ENCODE results near the gene TUBGCP6.

Gene TUBGCP6

DNA sequence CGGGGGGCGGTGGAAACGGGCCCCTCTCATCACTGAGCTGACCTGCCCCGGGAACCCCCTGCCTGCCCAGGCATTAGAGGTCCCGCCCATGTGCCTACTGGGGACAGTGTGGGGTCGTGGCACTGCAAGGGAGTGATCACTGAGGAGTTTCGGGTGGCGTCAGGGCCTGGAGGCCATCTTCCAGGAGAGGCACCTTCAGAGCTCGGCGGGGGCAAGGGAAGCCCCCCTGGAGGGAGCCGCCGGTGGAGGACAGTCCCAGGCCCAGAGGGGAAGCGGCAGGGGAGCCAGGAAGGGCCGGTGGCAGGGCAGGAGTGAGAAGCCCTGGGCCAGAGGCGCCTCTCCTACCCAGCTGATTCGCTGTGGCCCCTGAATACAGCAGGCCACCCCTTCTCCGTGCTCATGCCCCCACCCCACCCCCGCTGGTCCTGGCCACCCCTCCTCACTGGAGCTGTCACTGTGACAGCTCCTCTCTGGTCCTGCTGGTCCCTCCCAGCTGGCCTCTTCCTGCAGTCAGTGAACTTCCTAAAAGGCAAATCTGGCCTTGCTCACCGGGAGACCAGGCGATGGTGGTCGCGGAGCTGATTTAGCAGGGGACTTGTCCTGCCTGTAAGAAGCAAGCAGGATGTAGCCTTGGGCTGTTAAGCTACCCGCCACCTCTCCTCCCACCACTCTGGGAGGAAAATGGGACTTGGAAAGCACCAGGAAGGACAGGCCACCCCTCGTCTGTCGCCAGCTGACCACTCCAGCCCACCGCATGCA is 27.4 kb upstream of the TUBGCP6 start:
- ATAC-seq, result peak; percentile 2; the same call in 2 of the 3 replicates
- TF ChIP-seq RARB (CRISPR knock-in tag; IDR thresholded peaks at IDR 0.05), result no peak
- TF ChIP-seq, protein P1, sequence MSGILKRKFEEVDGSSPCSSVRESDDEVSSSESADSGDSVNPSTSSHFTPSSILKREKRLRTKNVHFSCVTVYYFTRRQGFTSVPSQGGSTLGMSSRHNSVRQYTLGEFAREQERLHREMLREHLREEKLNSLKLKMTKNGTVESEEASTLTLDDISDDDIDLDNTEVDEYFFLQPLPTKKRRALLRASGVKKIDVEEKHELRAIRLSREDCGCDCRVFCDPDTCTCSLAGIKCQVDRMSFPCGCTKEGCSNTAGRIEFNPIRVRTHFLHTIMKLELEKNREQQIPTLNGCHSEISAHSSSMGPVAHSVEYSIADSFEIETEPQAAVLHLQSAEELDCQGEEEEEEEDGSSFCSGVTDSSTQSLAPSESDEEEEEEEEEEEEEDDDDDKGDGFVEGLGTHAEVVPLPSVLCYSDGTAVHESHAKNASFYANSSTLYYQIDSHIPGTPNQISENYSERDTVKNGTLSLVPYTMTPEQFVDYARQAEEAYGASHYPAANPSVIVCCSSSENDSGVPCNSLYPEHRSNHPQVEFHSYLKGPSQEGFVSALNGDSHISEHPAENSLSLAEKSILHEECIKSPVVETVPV (CRISPR knock-in tag; IDR thresholded peaks at IDR 0.05), result no peak
- no peak for TF ChIP-seq ESRRG (CRISPR knock-in tag; IDR thresholded peaks at IDR 0.05)

DNA sequence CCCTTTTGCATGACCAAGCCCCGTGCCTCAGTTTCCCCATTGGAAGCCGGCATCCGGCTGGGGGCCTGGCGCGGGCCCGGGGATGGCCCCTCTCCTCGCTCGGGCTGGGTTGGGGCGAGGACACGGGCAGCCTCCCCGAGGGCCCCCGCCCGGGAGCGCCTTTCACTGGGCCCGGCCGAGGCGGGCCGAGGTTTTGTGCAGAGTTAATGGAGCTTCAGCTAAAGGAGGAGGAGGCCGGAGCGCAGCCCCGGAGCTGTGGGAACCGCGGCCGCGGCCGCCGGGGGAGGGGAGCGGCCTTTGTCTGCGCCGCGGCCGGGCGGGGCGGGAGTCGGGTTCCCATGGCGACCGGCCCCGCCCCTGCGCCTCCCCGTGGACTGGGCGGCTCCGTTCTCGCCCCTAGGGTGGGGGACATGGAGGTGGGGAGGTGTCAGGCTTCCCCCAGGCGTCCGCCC is 26.7 kb upstream of the TUBGCP6 start:
- ATAC-seq, result peak; percentile 51
- no peak for TF ChIP-seq ZC3H10 (CRISPR knock-in tag; IDR thresholded peaks at IDR 0.05)
- TF ChIP-seq, protein P2, sequence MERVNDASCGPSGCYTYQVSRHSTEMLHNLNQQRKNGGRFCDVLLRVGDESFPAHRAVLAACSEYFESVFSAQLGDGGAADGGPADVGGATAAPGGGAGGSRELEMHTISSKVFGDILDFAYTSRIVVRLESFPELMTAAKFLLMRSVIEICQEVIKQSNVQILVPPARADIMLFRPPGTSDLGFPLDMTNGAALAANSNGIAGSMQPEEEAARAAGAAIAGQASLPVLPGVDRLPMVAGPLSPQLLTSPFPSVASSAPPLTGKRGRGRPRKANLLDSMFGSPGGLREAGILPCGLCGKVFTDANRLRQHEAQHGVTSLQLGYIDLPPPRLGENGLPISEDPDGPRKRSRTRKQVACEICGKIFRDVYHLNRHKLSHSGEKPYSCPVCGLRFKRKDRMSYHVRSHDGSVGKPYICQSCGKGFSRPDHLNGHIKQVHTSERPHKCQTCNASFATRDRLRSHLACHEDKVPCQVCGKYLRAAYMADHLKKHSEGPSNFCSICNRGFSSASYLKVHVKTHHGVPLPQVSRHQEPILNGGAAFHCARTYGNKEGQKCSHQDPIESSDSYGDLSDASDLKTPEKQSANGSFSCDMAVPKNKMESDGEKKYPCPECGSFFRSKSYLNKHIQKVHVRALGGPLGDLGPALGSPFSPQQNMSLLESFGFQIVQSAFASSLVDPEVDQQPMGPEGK (CRISPR knock-in tag; IDR thresholded peaks at IDR 0.05; ENCODE audit: borderline replicate concordance), result no peak
- TF ChIP-seq ZFP30 (CRISPR knock-in tag; IDR thresholded peaks at IDR 0.05), result no peak
- TF ChIP-seq, protein P3, sequence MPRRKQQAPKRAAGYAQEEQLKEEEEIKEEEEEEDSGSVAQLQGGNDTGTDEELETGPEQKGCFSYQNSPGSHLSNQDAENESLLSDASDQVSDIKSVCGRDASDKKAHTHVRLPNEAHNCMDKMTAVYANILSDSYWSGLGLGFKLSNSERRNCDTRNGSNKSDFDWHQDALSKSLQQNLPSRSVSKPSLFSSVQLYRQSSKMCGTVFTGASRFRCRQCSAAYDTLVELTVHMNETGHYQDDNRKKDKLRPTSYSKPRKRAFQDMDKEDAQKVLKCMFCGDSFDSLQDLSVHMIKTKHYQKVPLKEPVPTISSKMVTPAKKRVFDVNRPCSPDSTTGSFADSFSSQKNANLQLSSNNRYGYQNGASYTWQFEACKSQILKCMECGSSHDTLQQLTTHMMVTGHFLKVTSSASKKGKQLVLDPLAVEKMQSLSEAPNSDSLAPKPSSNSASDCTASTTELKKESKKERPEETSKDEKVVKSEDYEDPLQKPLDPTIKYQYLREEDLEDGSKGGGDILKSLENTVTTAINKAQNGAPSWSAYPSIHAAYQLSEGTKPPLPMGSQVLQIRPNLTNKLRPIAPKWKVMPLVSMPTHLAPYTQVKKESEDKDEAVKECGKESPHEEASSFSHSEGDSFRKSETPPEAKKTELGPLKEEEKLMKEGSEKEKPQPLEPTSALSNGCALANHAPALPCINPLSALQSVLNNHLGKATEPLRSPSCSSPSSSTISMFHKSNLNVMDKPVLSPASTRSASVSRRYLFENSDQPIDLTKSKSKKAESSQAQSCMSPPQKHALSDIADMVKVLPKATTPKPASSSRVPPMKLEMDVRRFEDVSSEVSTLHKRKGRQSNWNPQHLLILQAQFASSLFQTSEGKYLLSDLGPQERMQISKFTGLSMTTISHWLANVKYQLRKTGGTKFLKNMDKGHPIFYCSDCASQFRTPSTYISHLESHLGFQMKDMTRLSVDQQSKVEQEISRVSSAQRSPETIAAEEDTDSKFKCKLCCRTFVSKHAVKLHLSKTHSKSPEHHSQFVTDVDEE (CRISPR knock-in tag; IDR thresholded peaks at IDR 0.05), result no peak
- TF ChIP-seq SNAI2 (CRISPR knock-in tag; IDR thresholded peaks at IDR 0.05), result no peak
- no peak for TF ChIP-seq OSR1 (CRISPR knock-in tag; IDR thresholded peaks at IDR 0.05)
- TF ChIP-seq ARNTL (CRISPR knock-in tag; IDR thresholded peaks at IDR 0.05; ENCODE audit: borderline replicate concordance, low read depth), result no peak
- TF ChIP-seq, protein P4, sequence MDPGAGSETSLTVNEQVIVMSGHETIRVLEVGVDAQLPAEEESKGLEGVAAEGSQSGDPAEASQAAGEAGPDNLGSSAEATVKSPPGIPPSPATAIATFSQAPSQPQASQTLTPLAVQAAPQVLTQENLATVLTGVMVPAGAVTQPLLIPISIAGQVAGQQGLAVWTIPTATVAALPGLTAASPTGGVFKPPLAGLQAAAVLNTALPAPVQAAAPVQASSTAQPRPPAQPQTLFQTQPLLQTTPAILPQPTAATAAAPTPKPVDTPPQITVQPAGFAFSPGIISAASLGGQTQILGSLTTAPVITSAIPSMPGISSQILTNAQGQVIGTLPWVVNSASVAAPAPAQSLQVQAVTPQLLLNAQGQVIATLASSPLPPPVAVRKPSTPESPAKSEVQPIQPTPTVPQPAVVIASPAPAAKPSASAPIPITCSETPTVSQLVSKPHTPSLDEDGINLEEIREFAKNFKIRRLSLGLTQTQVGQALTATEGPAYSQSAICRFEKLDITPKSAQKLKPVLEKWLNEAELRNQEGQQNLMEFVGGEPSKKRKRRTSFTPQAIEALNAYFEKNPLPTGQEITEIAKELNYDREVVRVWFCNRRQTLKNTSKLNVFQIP (CRISPR knock-in tag; IDR thresholded peaks at IDR 0.05; ENCODE audit: borderline replicate concordance, low read depth), result no peak
- TF ChIP-seq TOX (CRISPR knock-in tag; IDR thresholded peaks at IDR 0.05; ENCODE audit: borderline replicate concordance), result no peak
- TF ChIP-seq BACH2 (CRISPR knock-in tag; IDR thresholded peaks at IDR 0.05; ENCODE audit: borderline replicate concordance), result no peak
- TF ChIP-seq, protein P5, sequence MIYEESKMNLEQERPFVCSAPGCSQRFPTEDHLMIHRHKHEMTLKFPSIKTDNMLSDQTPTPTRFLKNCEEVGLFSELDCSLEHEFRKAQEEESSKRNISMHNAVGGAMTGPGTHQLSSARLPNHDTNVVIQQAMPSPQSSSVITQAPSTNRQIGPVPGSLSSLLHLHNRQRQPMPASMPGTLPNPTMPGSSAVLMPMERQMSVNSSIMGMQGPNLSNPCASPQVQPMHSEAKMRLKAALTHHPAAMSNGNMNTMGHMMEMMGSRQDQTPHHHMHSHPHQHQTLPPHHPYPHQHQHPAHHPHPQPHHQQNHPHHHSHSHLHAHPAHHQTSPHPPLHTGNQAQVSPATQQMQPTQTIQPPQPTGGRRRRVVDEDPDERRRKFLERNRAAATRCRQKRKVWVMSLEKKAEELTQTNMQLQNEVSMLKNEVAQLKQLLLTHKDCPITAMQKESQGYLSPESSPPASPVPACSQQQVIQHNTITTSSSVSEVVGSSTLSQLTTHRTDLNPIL (CRISPR knock-in tag; IDR thresholded peaks at IDR 0.05; ENCODE audit: low read depth), result no peak
- TF ChIP-seq ISL1 (CRISPR knock-in tag; IDR thresholded peaks at IDR 0.05), result no peak
- TF ChIP-seq CSDC2 (CRISPR knock-in tag; IDR thresholded peaks at IDR 0.05), result no peak
- TF ChIP-seq, protein P1 (CRISPR knock-in tag; IDR thresholded peaks at IDR 0.05), result no peak
- no peak for TF ChIP-seq GLIS3 (CRISPR knock-in tag; IDR thresholded peaks at IDR 0.05)

Data from SK-N-SH treated with all-trans-retinoic acid at 6 μM for 48 hours (cell line).